K562 (cell line): Measurements from ENCODE around the gene MLLT1. TPM values are rescaled to one million over a fixed set of nuclear protein-coding genes. Genes with fewer than 3 reads are reported as not detected.

ENCODE experiments used
- ATF1 ChIP-seq, 2 experiments: fragments of 450-650 bp in 1 of 2; IDR thresholded peaks; 2 replicates each; pipeline ENCODE4 v1.6.1; 2016; ENCODE audit warnings: missing compliant biosample characterization in 1 of 2, missing genetic modification characterization in 1 of 2
- BRD4 ChIP-seq: fragments of 200-600 bp; sonication (generic); IDR thresholded peaks from 2 replicates; pipeline ENCODE4 v1.6.1; 2017; ENCODE audit warnings: inconsistent platforms
- EP300 ChIP-seq: IDR thresholded peaks from 2 replicates; pipeline ENCODE4 v1.6.1; 2012; ENCODE audit warnings: low read length, improper control_type of control experiment
- FOXJ2 ChIP-seq: fragments of 200-800 bp; sonication (Bioruptor generic); IDR thresholded peaks from 2 replicates; pipeline ENCODE4 v1.6.1; 2016; ENCODE audit warnings: missing genetic modification characterization, missing compliant biosample characterization
- FOXK2 ChIP-seq, 2 experiments: fragments of 450-650 bp; IDR thresholded peaks in 1 of 2; conservative IDR thresholded peaks in 1 of 2; 2 replicates each; pipeline ENCODE4 v1.6.1; 2016; ENCODE audit warnings: low read depth in 2 of 2, mild to moderate bottlenecking in 1 of 2
- GTF2E2 ChIP-seq: fragments of 200-800 bp; sonication (Bioruptor generic); IDR thresholded peaks from 2 replicates; pipeline ENCODE4 v1.6.1; 2016; ENCODE audit warnings: missing genetic modification characterization, missing compliant biosample characterization
- HNRNPLL ChIP-seq: fragments of 200-400 bp; formaldehyde crosslinking; IDR thresholded peaks from 2 replicates; pipeline ENCODE4 v1.6.1; 2017; ENCODE audit warnings: low read length, low read depth, mild to moderate bottlenecking; ENCODE audit not compliant: poor library complexity, severe bottlenecking
- L3MBTL2 ChIP-seq: fragments of 450-650 bp; IDR thresholded peaks from 2 replicates; pipeline ENCODE4 v1.6.1; 2016; ENCODE audit warnings: mild to moderate bottlenecking, moderate library complexity
- MED1 ChIP-seq: sonication (generic); formaldehyde crosslinking; IDR thresholded peaks from 2 replicates; pipeline ENCODE4 v1.8.1; 2023; ENCODE audit warnings: missing genetic modification reagents, borderline replicate concordance
- PCBP1 ChIP-seq: fragments of 200-400 bp; formaldehyde crosslinking; IDR thresholded peaks from 2 replicates; pipeline ENCODE4 v1.6.1; 2018; ENCODE audit warnings: mild to moderate bottlenecking, low read depth, low read length; ENCODE audit not compliant: poor library complexity, severe bottlenecking
- RB1 ChIP-seq: fragments of 450-650 bp; IDR thresholded peaks from 2 replicates; pipeline ENCODE4 v1.6.1; 2017; ENCODE audit warnings: low read depth, mild to moderate bottlenecking
- RBM39 ChIP-seq: fragments of 200-400 bp; formaldehyde crosslinking; optimal IDR thresholded peaks from 2 replicates; pipeline ENCODE3; 2018; ENCODE audit warnings: low read depth, low read length
- polyA plus RNA-seq, 8 experiments: library from polyadenylated mRNA; depleted of rRNA in 4 of 8; stranded (reverse) in 5 of 8; unstranded in 3 of 8; fragments of >200 nt; fragmentation: Nextera tagmentation in 2 of 8; fragmentation: Illumina TruSeq in 1 of 8; extraction: Ambion mirVana in 2 of 8; extraction: Trizol in 1 of 8; gene quantifications; 2 replicates each; pipeline versions ENCODE4 v1.2.1 to v1.2.3, GENCODE V29; 2011 to 2014; ENCODE audit warnings: inconsistent platforms in 1 of 8, missing spikeins in 1 of 8
- total RNA-seq, 7 experiments: library from RNA; depleted of rRNA in 6 of 7; stranded (reverse); fragments of >200 nt in 6 of 7; fragmentation: Illumina TruSeq in 2 of 7; extraction: Trizol in 2 of 7; gene quantifications; 2 replicates each; pipeline versions ENCODE4 v1.2.1 to v1.2.3, GENCODE V29; 2011 to 2021; ENCODE audit warnings: low replicate concordance in 1 of 7
- TF ChIP-seq, protein P1 (sequence below): fragments of 450-650 bp; formaldehyde crosslinking; IDR thresholded peaks from 2 replicates; pipeline ENCODE4 v1.4.0; 2020; ENCODE audit warnings: mild to moderate bottlenecking, mixed read lengths
- TF ChIP-seq, protein P2 (sequence below): sonication (generic); formaldehyde crosslinking; IDR thresholded peaks from 2 replicates; pipeline ENCODE4 v1.8.1; 2023; ENCODE audit warnings: mild to moderate bottlenecking, missing genetic modification reagents, moderate library complexity
- TF ChIP-seq, protein P3 (sequence below): fragments of 250-450 bp; sonication (Bioruptor Pico); IDR thresholded peaks from 2 replicates; pipeline ENCODE4 v1.4.0; 2020
- TF ChIP-seq, protein P4 (sequence below): fragments of 250-450 bp; sonication (Bioruptor Pico); IDR thresholded peaks from 2 replicates; pipeline ENCODE4 v1.5.0; 2021; ENCODE audit warnings: mild to moderate bottlenecking, moderate library complexity

MLLT1 gene
- total and polyA plus RNA-seq, 9 of the 15 experiments (the other 6 are each of a cell fraction or from before 2014, with no cell fraction given) = 0.23 to 63.5 (median 15.4) TPM

DNA sequence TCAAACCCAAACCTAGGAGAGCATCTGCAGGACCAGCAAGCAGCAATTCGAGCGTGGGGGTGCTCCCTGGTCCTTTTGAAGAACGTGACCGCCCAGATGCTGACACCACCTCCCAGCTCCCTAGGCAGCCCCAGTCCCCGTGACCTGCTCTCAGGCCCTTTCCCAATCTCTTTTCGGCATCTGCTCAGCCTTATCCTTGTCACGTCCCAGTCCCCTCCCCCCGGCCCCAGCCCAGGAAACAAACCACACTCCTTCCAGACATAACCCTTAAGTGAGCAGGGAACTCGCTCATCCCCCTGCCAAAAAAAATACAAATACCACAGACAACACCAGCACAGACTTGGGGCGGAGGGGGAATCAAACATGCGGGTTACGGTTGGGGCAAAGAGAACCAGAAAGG lies 3.3 kb downstream of the MLLT1 start (continued):
- TF ChIP-seq, protein P1, sequence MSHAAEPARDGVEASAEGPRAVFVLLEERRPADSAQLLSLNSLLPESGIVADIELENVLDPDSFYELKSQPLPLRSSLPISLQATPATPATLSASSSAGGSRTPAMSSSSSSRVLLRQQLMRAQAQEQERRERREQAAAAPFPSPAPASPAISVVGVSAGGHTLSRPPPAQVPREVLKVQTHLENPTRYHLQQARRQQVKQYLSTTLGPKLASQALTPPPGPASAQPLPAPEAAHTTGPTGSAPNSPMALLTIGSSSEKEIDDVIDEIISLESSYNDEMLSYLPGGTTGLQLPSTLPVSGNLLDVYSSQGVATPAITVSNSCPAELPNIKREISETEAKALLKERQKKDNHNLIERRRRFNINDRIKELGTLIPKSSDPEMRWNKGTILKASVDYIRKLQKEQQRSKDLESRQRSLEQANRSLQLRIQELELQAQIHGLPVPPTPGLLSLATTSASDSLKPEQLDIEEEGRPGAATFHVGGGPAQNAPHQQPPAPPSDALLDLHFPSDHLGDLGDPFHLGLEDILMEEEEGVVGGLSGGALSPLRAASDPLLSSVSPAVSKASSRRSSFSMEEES (CRISPR knock-in tag) = peak; percentile 17; the same call in 1 of the 2 replicates
- TF ChIP-seq FOXJ2 (tag) (no peak), FOXK2 (conservative IDR thresholded peaks at IDR 0.05 in 1 of 2, IDR thresholded peaks at IDR 0.05 in 1 of 2; ENCODE audit: low read depth in 2 of 2) (peak; percentile 50 to 55; a peak in 3 of 4 replicates), EP300 (peak; percentile 64), MED1 (CRISPR knock-in tag) (no peak), RBM39 (no peak), BRD4 (no peak), ATF1 (CRISPR knock-in tag; IDR thresholded peaks at IDR 0.05) (no peak), ATF1 (tag; IDR thresholded peaks at IDR 0.05) (0 out of 2 replicates have a peak, but pooled peaks have one; percentile 25), HNRNPLL (no peak), PCBP1 (no peak), GTF2E2 (tag) (no peak), RB1 (no peak), L3MBTL2 (peak; percentile 30; the same call in 1 of the 2 replicates)
- TF ChIP-seq, protein P2, sequence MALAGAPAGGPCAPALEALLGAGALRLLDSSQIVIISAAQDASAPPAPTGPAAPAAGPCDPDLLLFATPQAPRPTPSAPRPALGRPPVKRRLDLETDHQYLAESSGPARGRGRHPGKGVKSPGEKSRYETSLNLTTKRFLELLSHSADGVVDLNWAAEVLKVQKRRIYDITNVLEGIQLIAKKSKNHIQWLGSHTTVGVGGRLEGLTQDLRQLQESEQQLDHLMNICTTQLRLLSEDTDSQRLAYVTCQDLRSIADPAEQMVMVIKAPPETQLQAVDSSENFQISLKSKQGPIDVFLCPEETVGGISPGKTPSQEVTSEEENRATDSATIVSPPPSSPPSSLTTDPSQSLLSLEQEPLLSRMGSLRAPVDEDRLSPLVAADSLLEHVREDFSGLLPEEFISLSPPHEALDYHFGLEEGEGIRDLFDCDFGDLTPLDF (CRISPR knock-in tag) = no peak
- TF ChIP-seq, protein P3, sequence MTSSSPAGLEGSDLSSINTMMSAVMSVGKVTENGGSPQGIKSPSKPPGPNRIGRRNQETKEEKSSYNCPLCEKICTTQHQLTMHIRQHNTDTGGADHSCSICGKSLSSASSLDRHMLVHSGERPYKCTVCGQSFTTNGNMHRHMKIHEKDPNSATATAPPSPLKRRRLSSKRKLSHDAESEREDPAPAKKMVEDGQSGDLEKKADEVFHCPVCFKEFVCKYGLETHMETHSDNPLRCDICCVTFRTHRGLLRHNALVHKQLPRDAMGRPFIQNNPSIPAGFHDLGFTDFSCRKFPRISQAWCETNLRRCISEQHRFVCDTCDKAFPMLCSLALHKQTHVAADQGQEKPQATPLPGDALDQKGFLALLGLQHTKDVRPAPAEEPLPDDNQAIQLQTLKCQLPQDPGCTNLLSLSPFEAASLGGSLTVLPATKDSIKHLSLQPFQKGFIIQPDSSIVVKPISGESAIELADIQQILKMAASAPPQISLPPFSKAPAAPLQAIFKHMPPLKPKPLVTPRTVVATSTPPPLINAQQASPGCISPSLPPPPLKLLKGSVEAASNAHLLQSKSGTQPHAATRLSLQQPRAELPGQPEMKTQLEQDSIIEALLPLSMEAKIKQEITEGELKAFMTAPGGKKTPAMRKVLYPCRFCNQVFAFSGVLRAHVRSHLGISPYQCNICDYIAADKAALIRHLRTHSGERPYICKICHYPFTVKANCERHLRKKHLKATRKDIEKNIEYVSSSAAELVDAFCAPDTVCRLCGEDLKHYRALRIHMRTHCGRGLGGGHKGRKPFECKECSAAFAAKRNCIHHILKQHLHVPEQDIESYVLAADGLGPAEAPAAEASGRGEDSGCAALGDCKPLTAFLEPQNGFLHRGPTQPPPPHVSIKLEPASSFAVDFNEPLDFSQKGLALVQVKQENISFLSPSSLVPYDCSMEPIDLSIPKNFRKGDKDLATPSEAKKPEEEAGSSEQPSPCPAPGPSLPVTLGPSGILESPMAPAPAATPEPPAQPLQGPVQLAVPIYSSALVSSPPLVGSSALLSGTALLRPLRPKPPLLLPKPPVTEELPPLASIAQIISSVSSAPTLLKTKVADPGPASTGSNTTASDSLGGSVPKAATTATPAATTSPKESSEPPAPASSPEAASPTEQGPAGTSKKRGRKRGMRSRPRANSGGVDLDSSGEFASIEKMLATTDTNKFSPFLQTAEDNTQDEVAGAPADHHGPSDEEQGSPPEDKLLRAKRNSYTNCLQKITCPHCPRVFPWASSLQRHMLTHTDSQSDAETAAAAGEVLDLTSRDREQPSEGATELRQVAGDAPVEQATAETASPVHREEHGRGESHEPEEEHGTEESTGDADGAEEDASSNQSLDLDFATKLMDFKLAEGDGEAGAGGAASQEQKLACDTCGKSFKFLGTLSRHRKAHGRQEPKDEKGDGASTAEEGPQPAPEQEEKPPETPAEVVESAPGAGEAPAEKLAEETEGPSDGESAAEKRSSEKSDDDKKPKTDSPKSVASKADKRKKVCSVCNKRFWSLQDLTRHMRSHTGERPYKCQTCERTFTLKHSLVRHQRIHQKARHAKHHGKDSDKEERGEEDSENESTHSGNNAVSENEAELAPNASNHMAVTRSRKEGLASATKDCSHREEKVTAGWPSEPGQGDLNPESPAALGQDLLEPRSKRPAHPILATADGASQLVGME (CRISPR knock-in tag) = peak; percentile 36; the same call in 1 of the 2 replicates
- TF ChIP-seq, protein P4, sequence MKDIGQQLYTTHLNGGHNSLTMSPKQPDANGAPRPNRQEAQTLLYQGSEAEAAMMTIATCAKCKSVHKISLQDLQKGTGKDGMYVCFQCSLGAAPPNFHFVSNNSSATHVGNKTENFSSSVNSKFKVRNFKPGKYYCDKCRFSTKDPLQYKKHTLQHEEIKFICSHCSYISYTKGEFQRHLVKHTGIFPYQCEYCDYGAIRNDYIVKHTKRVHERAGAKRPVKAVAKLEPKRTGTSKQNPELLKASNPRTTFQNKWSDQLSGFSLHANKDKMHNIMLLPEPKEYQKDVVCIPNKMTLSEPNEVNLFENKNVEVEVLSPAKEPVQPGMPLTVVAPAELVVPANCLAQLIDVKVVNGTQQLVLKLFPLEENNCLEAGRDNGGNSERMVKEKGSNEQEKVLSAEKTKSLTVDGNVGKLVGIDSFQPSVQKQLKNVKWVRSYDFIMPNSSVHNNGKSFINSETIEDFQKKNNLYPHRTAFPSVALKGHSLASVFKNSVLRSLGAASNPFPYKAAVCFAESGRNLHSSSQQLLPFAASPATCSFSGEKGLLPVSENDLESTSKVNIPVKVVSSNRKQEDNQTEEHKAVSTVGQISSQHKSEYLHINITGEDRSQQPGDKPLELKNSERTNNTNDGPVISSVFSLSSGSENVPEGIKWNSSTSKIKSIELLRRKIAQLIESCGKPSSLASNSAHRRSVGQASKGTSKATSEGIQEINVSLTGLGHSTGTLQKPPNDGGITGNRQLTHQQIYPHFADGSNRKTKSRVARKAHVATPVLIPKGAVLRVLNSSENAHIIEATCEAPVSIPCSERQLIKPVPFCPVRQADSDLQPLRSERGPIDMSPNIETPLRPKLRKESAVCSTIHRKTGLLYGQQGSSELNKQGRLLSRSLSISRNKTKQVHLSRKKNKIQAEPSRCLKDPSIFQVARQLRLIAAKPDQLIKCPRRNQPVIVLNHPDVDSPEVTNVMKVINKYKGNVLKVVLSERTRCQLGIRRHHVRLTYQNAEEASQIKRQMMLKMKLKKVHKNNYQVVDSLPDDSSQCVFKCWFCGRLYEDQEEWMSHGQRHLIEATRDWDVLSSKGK (CRISPR knock-in tag) = no peak
